Heart right ventricle (tissue), 16 donors: ENCODE results near the gene CFAP69. TPM values are rescaled to one million over a fixed set of nuclear protein-coding genes. Genes with fewer than 3 reads are reported as not detected.

Experiments
- ATAC-seq, 8 donors: fragments of 200-7000 bp; cut with Tn5 transposase; one replicate each; pipeline ENCODE4 v1.9.1; 2020; ENCODE audit warnings: mild to moderate bottlenecking in 8 of 8, moderate library complexity in 8 of 8, moderate number of reproducible peaks in 1 of 8
- DNase-seq, 2 donors: peaks; one replicate each; pipeline ENCODE4 v3.0.0-alpha.2; 2020
- H3K27ac ChIP-seq, 10 donors: fragments of 200-600 bp; sonication (generic) in 2 of 10; one replicate each; pipeline versions ENCODE4 v1.5.0 to v1.8.0; 2020 to 2022; ENCODE audit warnings: mild to moderate bottlenecking in 3 of 10
- H3K27me3 ChIP-seq, 7 donors: fragments of 200-600 bp; one replicate each; pipeline ENCODE4 v1.8.0; 2021 to 2022; ENCODE audit warnings: mild to moderate bottlenecking in 2 of 7
- H3K36me3 ChIP-seq, 9 donors: fragments of 200-600 bp; sonication (generic) in 1 of 9; one replicate each; pipeline versions ENCODE4 v1.5.0 to v1.8.0; 2020 to 2022; ENCODE audit warnings: mild to moderate bottlenecking in 2 of 9
- H3K4me1 ChIP-seq, 9 donors: fragments of 200-600 bp; sonication (generic) in 1 of 9; one replicate each; pipeline versions ENCODE4 v1.5.0 to v1.8.0; 2020 to 2022; ENCODE audit warnings: mild to moderate bottlenecking in 4 of 9
- H3K4me3 ChIP-seq, 10 donors: fragments of 200-600 bp; sonication (generic) in 2 of 10; one replicate each; pipeline versions ENCODE4 v1.5.0 to v1.8.0; 2020 to 2022; ENCODE audit warnings: mild to moderate bottlenecking in 7 of 10, moderate library complexity in 2 of 10
- H3K9me3 ChIP-seq, 11 donors: fragments of 200-600 bp in 10 of 11; sonication (generic) in 2 of 11; one replicate each; pipeline versions ENCODE4 v1.5.0 to v1.8.0; 2013 to 2022; ENCODE audit warnings: mild to moderate bottlenecking in 2 of 11, control low read depth in 1 of 11, moderate library complexity in 1 of 11
- CTCF ChIP-seq, 9 donors: fragments of 200-600 bp; sonication (generic) in 2 of 9; IDR thresholded peaks; one replicate each; pipeline versions ENCODE4 v1.5.0 to v1.8.0; 2021 to 2022; ENCODE audit warnings: antibody characterized with exemption in 9 of 9, mild to moderate bottlenecking in 5 of 9, moderate library complexity in 1 of 9
- WGBS, 2 donors: extraction: QIAGEN DNeasy Blood & Tissue Kit; methylation state at CpG; one replicate each; pipeline ENCODE4 v1.1.7; 2013; ENCODE audit warnings: inconsistent platforms in 1 of 2; 5-methylcytosine and 5-hydroxymethylcytosine counted together
- intact Hi-C, 10 donors: fragments of 100-400 bp; cut with DNase I; formaldehyde crosslinking; loops; one replicate each; pipeline versions ENCODE4 v1.11.1 to v1.14.2; 2022
- polyA plus RNA-seq, 2 donors: library from polyadenylated mRNA; stranded (reverse); fragments of 200-250 nt; gene quantifications; one replicate each; pipeline ENCODE4 v1.2.3, GENCODE V29; 2013
- total RNA-seq, 10 donors: library from RNA; stranded (reverse); fragmentation: NEBNext Ultra II Directional in 3 of 10; extraction: Animal tissue kit (Norgen Biotek cat#: 25700) in 3 of 10; gene quantifications; one replicate each; pipeline versions ENCODE4 v1.2.1 to v1.2.4, GENCODE V29; 2021 to 2023
- donor health status: Arrhythmogenic right ventricular cardiomyopathy.
- donor health status: ischemic (EF 13 %, LVEDD 7.1; RV severe dilation, severe dysfunction).
- donor health status: healthy with polysubstance abuse.
- donor health status: DM: no; HTN: yes; CAD: no.
- donor health status: DM: no; HTN: no; CAD: no.
- donor health status: ischemic (EF 25% LVEDD 6.9; RV normal size, moderate dysfunction).
- donor health status: ischemic (EF 25% LVEDD 5.7; RV mildly dilated, moderate dysfunction).
- donor health status: healthy.
- donor health status: DM: yes; HTN: yes; CAD: no.
- donor health status: Ischemic cardiomyopathy.
- donor health status: ischemic (EF 35%, LVEDD 5.7; RV mildly dilated, moderate dysfunction).
- donor health status: nonischemic (EF 11% LVEDD 7.7; RV severe dilation, severe dysfunction).
- donor health status: DM: yes; HTN: yes; CAD: no.
- donor health status: PGD.
- donor health status: ischemic (EF 29% LVEDD 5.4; RV normal size, mild dysfunction).
- donor health status: nonischemic (EF 23%, LVEDD 6.1; RV moderate dilation, normal function).

Gene CFAP69
- total and polyA plus RNA-seq, 12 donors = 0.68 to 4.2 (median 2.8) TPM

- Histone ChIP-seq H3K4me3 (no peak overlapping the region), H3K36me3 (no peaks in the 10 kb centered on the region), H3K27ac (no peak overlapping the region), H3K27me3 (peaks cover 0 to 46% (median 9%) of the 10 kb centered on the region in 7 donors), H3K9me3 (no peaks in the 10 kb centered on the region), H3K4me1 (peaks cover 0 to 20% (median 0%) of the 10 kb centered on the region in 9 donors)
- TF ChIP-seq CTCF (IDR thresholded peaks at IDR 0.05) = no peak
- 71 to 89% methylated on average over 2 of the region's 2 CpGs for WGBS, 2 donors
- DNase-seq = no peak
- ATAC-seq = no peak
- intact Hi-C loops = loop anchor here in 1 of 10 donors (5.0 kb wide), 1 partner anchor 56 kb away; no protein-coding TSS in a partner anchor
Observed at GRCh38 chr7:90213521-90213920, 31.5 kb upstream of the CFAP69 start.

- Histone ChIP-seq H3K36me3 (no peaks in the 10 kb centered on the region), H3K4me1 (peaks cover 0 to 18% (median 0%) of the 10 kb centered on the region in 9 donors), H3K9me3 (no peaks in the 10 kb centered on the region), H3K4me3 (no peak overlapping the region), H3K27ac (no peak overlapping the region), H3K27me3 (peaks cover 0 to 29% (median 6%) of the 10 kb centered on the region in 7 donors)
- 86 to 89% methylated on average over 6 of the region's 6 CpGs for WGBS, 2 donors
- no peak for TF ChIP-seq CTCF (IDR thresholded peaks at IDR 0.05)
- ATAC-seq (no peak), DNase-seq (no peak)
- intact Hi-C loops = no loop called here
Observed at GRCh38 chr7:90216080-90216674, 28.8 kb upstream of the CFAP69 start.

GRCh38 chr7:90216771-90217170 lies 28.2 kb upstream of the CFAP69 start:
- no peak for DNase-seq
- peak in 1 of 8 donors; percentile 51 for ATAC-seq
- H3K36me3 ChIP-seq = no peaks in the 10 kb centered on the region
- no peak overlapping the region for H3K4me3 ChIP-seq
- peaks cover 0 to 23% (median under 1%) of the 10 kb centered on the region in 7 donors for H3K27me3 ChIP-seq
- WGBS, 2 donors = 61 to 72% methylated on average over 2 of the region's 2 CpGs
- intact Hi-C loops = no loop called here
- H3K27ac ChIP-seq = no peak overlapping the region
- no peak for TF ChIP-seq CTCF (IDR thresholded peaks at IDR 0.05)
- H3K4me1 ChIP-seq = peaks cover 0 to 12% (median 0%) of the 10 kb centered on the region in 9 donors
- H3K9me3 ChIP-seq = no peaks in the 10 kb centered on the region

GRCh38 chr7:90222390-90222789 lies 22.6 kb upstream of the CFAP69 start:
- intact Hi-C loops = no loop called here

More at GRCh38 chr7:90222390-90222789, 22.6 kb upstream of the CFAP69 start:
- DNase-seq = no peak
- no peak for ATAC-seq
- Histone ChIP-seq H3K9me3 (no peaks in the 10 kb centered on the region), H3K36me3 (no peaks in the 10 kb centered on the region), H3K27me3 (no peaks in the 10 kb centered on the region), H3K4me3 (no peak overlapping the region), H3K4me1 (no peaks in the 10 kb centered on the region), H3K27ac (peak overlapping the region in 2 of 10 donors; percentile 2 to 39)
- TF ChIP-seq CTCF (IDR thresholded peaks at IDR 0.05) = no peak
